HG02571 (cell line): Measurements from ENCODE around the gene NEK4.

Experiments
- ATAC-seq: cut with Tn5 transposase; IDR thresholded peaks from one replicate; pipeline ENCODE4 v1.9.1; 2021; ENCODE audit warnings: mild to moderate bottlenecking, moderate library complexity; ENCODE audit not compliant: unreplicated experiment

NEK4 gene

DNA sequence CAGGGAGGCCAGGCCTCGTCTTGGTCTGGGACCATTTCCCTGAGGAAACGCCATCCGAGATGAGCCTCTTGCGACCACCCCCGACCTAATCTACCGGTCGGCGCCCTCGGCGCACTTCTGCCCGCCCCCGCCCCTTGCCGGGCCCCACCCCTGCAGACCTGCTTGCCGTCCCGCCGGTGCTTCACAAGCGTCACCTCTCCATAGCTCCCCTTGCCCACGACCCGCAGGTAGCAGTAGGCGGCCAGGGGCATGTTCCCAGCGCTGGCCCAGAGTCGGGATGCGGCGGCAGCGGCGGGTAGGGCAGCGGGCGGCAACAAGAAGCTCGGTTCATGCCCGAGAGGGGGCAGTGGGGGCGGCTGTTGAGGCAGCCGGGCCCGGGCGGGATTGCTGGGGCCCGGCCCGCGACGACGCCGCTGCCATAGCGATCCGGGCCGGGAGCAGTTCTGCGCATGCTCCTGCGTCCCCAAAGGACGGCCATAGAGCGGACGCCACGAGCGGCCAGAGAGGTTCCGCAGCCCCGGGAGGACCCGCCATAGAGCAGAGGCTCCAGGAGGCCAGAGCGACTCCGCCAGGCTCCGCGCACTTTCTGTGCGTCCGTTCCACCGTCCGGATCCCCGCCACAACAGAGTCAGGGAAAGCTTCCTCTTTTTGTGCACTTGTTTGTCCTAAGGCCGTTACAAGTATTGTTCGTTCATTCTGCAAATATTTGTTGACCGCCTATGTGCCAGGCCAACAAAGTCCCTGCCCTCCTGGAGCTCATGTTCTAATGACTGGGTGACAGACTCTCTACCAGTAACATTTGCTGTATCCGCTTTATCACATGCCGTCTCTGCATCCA is at the start of gene NEK4:
Gene NEK4, minus strand, starts transcription at position 445 of the 838 bp plus-strand sequence. Its CDS starts 194 bp downstream, at position 251.
- ATAC-seq, result peak; percentile 96

DNA sequence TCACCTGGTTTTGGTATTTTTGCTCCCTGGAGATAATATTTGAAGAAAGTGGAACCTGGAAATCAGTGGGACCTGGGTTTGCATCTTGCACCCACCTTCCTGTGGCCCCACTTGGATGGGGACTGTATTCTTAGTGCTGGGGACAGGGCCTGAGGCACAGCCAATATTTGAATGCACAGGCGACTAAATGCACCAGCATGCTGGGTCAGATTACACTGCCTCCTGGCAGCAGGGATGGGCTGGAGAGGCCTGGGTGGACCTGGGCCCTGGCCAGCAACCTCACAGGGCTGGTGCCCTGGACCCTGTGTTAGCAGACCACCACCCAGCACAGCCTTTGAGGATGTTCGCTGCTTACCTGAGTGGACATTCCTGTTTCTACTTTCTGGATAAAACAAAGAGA is 49.2 kb upstream of the NEK4 start:
- ATAC-seq, result no peak

DNA sequence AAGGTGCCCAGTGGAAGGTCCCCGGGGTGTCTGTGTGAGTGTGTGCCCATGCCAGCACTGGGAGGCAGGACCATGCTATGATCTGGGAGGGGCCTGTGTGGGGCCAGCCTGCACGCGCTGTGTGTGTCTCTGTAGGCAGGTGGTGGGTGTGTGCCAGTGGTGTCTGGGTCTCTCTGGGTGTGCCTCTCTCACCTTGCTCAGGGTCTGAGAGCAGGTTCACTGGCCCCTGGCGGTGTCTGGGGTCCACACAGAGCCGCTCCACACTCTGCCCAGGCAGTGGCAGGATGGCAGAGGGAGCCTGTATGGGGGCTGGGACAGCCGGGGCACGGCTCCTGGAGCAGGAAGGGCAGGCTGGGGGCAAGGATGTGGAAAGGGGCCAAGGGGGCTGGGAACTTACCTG is 47.1 kb upstream of the NEK4 start:
- ATAC-seq, result no peak

DNA sequence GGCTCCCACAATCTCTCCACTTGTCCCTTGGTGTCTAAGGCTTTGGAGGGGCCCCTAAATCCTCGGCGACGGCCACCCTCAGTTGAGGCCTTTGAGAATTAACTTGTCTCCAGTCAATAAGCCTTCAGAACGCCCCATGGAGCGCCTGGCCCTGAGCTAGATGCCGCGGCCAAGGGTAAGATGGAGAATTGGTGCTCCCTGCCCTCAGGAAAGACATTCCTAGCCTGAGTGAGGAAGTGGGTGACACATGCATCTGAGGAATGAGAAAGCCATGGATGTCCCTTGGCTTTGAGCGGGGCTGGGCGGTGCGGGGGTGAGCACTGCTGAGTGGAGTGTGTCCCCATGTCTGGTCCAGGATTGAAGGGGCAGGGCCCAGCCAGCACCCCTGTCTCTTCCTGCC is 46.5 kb upstream of the NEK4 start:
- ATAC-seq, result no peak

DNA sequence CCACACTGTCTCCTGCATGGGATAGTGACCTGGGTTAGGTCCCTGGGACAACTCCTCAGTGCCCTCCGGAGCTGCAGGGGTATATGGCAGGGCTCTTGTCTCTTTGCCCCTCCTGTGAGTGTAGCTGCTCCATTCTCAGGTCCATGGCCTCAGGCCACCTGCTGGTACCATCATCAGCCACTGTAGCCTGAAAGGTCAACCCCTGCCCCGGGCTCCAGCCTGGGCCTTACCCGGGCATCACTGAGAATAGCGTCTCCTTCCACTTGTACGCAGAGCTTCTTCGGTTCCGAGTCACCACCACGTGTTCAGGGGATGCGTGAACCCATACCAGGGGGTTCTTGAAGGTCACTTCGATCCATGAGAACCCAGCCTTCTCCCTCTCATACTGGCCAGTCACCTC is 45.9 kb upstream of the NEK4 start:
- ATAC-seq, result no peak

DNA sequence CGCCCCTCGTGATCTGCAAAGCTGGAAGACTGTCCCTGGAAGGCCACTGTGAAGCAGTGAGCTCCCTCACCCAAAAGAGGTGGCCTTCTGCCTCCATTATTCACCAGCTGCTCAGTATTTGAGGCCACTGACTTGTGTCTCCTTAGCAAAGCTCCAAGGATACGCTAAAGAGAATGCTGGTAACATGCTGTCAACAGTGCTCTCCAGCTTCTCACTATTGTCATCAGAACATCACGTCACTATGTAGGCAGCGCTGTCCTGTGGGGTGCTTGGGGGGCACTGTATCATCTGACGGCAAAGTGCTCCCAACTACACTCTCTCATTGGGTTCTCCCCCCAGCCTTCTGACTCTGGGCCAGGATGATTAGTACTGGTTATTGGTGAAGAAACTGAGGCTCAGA is 45.5 kb upstream of the NEK4 start:
- ATAC-seq, result no peak

DNA sequence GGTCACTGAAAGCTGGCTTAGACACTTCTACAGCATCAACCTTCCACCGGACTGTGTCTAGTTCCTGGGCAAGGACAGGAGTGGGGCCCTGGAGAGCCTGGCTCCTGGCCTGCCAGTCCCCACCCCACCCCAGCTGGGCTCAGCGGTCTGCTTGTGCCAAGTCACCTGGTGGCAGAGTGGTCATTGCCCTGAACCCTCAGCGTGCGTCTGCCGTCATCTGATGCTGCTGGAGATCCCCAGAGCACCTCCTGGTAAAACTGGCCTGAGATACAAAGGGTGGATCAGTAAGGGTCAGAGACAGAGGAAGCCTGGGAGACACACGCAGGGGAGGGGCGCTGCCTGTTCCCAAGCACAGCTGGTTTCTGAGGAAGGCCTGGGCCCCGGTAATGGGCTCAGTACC is 43.1 kb upstream of the NEK4 start:
- no peak for ATAC-seq

DNA sequence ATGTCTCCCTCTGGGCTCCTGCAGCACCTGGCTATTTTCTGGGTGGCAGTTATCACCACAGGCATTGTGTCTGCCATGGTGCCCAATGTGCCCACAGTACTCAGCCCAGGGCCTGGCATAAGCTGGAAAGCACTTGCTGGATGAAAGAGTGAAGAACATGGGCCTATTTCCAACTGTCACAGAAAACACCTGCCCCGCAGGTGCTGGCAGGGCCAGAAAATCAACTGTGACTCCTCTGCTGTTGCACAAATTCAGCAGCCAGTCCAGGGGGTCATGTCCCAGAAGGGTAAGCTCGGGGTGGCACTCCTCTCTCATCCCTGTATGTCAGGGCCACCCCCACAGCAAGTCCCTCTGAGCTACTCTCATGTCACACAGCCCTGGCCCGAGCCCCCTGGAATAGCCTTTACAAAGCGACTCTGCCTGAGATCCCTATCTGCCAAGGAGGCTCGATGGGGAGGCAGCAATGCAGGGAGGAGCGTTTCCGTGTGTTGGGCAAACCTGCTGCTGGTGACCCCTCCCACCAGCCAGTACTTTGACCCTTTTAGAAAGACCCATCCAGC is 40.8 kb upstream of the NEK4 start:
- ATAC-seq, result no peak

DNA sequence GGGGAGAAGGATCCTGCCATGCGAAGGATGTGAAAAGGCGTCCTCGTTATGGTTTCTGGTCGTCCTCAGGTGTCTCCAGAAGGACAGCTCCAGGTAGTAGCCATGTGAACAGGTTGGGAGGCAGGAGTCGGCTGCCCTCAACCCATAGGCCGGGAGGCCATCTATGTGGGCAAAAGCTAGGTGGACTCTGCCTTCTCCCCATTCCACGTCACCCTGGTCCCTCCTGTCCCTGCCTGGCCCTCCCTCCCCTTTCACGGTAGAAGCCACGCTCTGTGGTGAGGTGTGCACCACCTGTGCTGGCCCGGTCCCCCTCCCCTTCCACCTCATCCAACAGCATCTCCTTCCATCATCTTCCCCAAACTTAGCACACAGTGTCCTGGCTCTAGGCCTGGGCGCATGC is 40.2 kb upstream of the NEK4 start:
- ATAC-seq, result no peak

DNA sequence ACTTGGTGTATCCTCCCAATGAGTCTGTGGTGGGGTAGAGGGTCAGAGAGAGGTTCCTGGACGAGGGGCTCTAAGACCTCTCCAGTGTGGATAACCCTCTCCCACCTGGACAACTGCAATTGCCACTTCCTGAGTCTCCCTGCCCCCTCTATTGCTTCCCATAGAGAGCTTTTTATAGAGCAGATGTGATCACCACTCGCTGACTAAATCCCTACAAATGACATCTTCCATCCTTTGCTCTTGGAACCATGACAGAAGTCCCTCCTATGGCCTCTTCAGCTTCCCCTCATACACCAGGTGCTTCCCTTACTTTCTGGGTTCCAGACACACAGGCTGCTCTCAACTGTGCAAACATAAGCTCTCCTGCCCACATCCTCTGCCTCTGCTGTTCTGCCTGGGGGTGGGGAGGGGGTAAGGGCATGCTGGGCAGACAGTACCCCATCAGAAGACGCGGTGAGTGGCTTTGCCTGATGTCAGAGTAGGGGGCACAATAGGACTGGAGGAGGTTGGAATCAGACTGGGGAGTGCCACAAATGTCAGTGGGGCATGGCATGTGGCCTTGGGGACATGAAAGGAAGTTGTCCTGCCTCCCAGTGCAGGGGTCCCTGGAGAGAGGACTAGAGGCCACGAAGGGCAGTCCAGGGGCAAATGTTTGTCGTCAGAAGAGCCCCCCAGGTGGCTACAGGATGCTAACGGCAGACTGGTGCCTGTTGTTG is 39.1 kb upstream of the NEK4 start:
- no peak for ATAC-seq

DNA sequence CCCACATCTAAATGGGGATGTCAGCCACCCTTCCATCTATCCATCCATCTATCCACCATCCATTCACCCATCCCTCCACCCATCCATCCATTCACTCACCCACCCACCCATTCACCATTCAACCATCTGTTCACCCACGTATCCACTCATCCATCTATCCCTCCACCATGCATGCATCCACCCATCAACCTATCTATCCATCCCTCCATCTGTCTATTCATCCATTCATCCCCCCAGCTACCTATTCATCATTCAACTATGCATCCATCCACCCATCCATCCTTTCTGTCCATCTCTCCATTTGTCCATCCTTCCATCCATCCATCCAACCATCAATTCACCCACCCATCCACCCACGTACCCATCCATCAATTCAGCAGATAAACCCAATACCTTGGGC is 38.4 kb upstream of the NEK4 start:
- no peak for ATAC-seq

DNA sequence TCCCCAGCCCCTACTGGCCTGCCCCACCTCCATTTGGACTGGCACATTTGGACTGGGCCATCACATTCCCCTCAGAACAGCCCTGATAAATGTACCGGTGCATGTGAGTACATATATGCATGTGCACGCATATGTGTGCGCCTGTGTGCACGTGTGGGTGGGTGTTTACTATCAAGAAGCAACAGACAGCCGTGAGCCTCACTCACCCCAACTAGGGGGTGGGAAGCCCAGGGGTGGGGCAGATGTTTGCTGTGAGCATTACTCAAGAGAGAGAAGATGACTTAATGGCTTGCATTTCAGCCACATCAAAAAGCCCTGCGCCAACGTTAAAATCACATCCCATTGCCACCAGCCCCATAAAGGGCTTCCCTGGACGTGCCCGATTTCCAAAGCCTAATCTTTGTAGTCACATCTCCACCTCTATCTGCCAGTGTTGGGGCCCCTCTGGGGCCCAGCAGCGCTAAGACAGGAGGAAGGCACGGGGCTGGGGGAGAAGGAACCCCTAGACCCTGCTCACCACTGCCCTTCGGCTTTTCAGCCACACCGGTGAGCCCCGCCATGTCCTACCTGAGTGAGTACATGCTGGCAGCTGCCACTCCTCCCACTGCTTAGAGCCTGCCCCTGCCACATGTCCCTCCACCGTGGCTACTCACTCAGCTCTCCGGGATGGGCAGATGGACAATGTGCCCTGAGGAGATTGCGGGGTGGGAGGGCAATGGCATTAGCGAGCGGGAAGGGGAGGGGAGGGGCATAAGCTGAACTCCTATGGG is 34.7 kb upstream of the NEK4 start:
- ATAC-seq, result no peak

DNA sequence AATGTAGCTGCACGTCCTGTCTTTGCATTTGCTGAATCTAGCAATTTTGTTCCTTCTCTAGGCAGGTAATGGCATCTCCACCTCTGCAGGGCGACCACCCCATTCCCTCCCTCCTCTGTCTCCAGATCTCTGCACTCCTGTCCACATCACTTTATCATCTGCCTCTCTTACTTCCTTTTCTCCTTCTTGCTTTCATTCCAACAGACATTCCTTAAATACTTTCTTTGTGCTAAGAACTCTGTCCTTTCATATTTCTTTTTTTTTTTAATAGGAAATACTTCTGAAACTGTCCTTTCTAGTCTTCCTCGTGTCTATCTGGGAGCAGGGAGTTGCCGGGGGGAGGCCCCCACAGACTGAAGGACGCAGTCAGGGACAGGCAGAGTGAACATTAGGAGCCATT is 31.1 kb upstream of the NEK4 start:
- ATAC-seq, result no peak

DNA sequence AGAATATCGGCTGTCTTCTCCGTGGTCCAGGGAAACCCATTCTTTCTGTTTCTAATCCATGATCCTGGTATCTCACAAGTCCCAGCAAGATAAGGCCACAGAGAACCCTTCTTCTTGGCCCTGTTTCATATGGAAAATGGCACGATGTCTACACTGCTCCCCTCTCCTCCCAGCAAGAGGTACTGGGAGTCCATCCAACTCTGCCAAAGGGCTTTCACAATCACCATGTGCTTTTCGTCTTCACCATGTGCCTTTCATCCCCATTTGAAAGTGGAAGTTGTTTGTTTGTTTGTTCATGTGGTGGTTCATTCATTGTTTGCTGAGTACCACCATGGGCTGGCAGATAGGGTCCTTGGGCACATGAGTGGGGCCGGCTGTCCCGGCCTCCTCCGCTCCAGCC is 29.3 kb upstream of the NEK4 start:
- no peak for ATAC-seq

DNA sequence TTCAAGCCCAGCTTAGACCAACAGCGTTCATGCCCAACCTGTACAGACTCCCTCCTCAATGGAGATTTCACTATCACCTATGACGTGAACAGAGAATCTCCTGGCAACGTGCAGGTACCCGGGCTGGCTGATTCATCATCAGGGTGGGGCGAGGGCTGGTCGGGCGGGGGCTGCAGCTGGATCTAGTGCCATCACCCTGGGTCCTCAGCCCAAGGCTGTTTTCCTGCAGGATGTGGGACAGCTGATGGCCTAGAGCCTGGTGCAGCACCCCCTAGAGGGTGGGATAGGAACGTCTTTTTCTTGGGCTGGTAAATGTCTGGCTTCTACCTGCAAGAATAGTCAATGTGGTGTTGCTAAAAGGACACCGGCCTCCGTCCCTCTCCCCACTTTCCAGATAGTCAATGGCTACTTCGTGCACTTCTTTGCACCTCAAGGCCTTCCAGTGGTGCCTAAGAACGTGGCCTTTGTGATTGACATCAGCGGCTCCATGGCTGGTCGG is 28.3 kb upstream of the NEK4 start:
- ATAC-seq, result no peak

DNA sequence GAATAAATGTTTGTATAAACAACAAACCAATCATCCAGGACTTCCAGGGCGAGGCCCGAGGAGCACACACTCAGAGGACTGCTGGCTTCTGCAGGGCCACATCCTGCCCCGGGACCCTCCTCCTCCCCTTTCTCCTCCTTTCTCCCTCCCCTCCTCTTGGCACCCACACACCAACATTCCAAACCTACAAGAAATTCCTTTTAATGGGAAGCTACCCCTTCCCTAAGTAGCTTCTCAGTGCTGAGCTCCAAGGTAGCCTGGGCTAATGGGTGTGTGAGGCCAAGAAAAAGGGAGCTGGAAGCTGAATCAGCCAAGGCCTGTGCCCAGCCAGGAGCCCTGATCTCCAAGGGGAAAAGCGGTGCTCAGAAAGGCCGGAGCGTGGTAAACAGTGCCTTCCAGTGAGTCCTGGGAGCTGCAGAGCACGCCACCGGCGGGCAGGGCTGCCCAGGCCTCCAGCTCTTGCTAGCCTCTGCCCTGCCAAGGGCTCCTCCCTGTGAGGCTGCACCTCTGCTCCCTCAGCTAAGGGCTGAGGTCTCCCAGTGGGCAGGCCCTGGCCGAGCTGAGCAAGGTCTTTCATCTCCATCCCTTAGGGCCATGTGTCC is 27.7 kb upstream of the NEK4 start:
- no peak for ATAC-seq

DNA sequence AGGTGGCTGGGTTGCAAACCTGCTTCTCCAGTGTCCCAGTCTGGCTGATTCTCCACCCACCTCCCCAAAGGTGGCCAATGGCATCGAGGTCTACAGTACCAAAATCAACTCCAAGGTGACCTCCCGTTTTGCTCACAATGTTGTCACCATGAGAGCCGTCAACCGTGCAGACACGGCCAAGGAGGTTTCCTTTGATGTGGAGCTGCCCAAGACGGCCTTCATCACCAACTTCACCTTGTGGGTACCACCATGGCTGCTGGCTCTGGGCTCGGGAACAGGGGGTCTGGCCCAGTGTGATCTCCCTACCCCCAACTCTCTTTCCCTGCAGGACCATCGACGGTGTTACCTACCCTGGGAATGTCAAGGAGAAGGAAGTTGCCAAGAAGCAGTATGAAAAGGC is 25.7 kb upstream of the NEK4 start:
- ATAC-seq, result no peak

DNA sequence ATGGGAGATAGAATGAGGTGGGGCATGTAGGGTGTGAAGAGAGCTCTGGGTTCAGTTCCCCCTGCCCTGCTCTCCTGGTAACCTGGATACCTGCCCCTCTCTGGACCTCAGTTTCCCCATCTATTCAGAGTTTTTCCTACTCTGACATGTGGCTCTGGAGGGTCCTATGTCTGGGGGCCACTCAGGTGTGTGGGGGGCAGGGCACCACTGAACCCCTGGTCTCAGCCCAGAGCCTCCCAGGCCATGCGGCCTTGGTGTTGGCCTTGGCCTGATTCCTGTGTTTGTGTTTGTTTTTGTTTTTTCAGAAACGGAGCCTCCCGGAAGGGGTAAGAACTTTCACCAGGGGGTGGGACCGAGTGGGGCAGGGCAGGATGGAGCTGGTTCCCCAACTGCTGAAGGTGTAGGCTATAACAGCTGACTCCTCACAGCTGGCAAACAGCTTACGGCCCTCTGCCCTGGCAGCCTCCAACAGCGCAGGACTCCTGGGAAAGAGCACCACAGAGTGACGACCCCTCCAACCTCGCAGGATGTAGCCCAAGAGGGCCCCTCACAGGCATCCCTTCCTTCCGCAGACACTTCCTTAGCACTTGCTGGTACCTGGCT is 24.7 kb upstream of the NEK4 start:
- no peak for ATAC-seq

DNA sequence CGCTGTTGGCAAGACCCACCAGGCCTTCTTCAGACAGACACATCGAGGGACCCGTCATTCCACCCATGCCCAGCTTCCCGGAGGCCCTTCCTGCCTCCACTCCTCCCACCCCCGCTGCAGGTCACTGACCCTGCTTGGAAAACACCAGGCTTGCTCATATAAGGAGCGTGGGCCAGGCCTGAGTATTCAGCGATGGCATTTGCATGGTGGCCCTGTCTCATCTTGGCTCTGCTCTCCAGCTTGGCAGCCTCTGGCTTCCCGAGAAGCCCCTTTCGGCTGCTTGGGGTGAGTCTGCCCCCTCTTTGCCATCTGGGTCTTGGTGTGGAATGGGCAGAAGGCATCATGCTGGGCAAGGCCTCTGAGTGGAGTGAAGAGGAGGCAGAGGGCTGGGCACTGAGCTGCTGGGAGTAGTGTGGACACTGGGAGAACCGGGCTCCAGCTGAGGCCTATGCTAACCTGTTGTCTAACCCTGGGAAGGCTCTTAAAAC is 23.9 kb upstream of the NEK4 start, which contains the start of gene ITIH3:
Gene ITIH3, plus strand, starts transcription at position 185 of the 488 bp plus-strand sequence. Its CDS starts 8 bp downstream, at position 193.
- no peak for ATAC-seq
